ENCODE data around the gene TMEM178B.
"Not testable (repeated sequence)": the region's sequence is repeated elsewhere in the genome, so short reads cannot be mapped to it uniquely, and the experiment has no call there.

Gene TMEM178B

GRCh38 chr7:141190495-141190894, 116.6 kb downstream of the TMEM178B start:
- H3K4me1 Mint-ChIP-seq = no peaks in the 10 kb centered on the region
- H3K4me3 Mint-ChIP-seq = no peak overlapping the region
- peaks cover 2% of the 10 kb centered on the region for H3K27me3 Mint-ChIP-seq (ENCODE audit: low read depth)
- TF ChIP-seq, protein P1, sequence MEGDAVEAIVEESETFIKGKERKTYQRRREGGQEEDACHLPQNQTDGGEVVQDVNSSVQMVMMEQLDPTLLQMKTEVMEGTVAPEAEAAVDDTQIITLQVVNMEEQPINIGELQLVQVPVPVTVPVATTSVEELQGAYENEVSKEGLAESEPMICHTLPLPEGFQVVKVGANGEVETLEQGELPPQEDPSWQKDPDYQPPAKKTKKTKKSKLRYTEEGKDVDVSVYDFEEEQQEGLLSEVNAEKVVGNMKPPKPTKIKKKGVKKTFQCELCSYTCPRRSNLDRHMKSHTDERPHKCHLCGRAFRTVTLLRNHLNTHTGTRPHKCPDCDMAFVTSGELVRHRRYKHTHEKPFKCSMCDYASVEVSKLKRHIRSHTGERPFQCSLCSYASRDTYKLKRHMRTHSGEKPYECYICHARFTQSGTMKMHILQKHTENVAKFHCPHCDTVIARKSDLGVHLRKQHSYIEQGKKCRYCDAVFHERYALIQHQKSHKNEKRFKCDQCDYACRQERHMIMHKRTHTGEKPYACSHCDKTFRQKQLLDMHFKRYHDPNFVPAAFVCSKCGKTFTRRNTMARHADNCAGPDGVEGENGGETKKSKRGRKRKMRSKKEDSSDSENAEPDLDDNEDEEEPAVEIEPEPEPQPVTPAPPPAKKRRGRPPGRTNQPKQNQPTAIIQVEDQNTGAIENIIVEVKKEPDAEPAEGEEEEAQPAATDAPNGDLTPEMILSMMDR (IDR thresholded peaks at IDR 0.05; ENCODE audit: unreplicated experiment in 3 of 3) = no peak
- no peaks in the 10 kb centered on the region for H3K36me3 Mint-ChIP-seq (ENCODE audit: low read depth)
- no peaks in the 10 kb centered on the region for H3K9me3 Mint-ChIP-seq
- no peak overlapping the region for H3K27ac Mint-ChIP-seq

- no peak overlapping the region for H3K27ac Mint-ChIP-seq
- TF ChIP-seq, protein P1 (IDR thresholded peaks at IDR 0.05; ENCODE audit: unreplicated experiment in 3 of 3) = no peak
- H3K4me1 Mint-ChIP-seq = no peaks in the 10 kb centered on the region
- no peak overlapping the region for H3K4me3 Mint-ChIP-seq
- H3K27me3 Mint-ChIP-seq (ENCODE audit: low read depth) = no peaks in the 10 kb centered on the region
- H3K36me3 Mint-ChIP-seq (ENCODE audit: low read depth) = no peaks in the 10 kb centered on the region
- H3K9me3 Mint-ChIP-seq = no peaks in the 10 kb centered on the region
Measured at GRCh38 chr7:141191277-141191676, 117.4 kb downstream of the TMEM178B start.

GRCh38 chr7:141193066-141193465, 119.2 kb downstream of the TMEM178B start:
- H3K36me3 Mint-ChIP-seq (ENCODE audit: low read depth) = no peaks in the 10 kb centered on the region
- no peaks in the 10 kb centered on the region for H3K4me1 Mint-ChIP-seq
- no peak overlapping the region for H3K4me3 Mint-ChIP-seq
- no peaks in the 10 kb centered on the region for H3K27me3 Mint-ChIP-seq (ENCODE audit: low read depth)
- H3K9me3 Mint-ChIP-seq = no peaks in the 10 kb centered on the region
- TF ChIP-seq, protein P1 (IDR thresholded peaks at IDR 0.05; ENCODE audit: unreplicated experiment in 3 of 3) = no peak
- no peak overlapping the region for H3K27ac Mint-ChIP-seq

DNA sequence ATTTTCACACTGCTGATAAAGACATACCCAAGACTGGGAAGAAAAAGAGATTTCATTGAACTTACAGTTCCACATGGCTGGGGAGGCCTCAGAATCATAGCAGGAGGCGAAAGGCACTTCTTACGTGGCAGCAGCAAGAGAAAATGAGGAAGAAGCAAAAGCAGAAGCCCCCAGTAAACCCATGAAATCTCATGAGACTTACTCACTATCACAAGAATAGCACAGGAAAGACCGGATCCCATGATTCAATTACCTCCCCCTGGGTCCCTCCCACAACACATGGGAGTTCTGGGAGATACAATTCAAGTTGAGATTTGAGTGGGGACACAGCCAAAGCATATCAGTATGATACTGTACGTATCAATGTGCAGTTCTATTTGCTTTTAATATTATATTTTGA, 121.9 kb downstream of the TMEM178B start:
- not testable (repeated sequence) for H3K36me3 Mint-ChIP-seq (ENCODE audit: low read depth)

GRCh38 chr7:141198194-141198958, 124.5 kb downstream of the TMEM178B start:
- Mint-ChIP-seq H3K27ac (peak overlapping the region in 1 of 3 experiments; percentile 5), H3K36me3 (ENCODE audit: low read depth) (no peaks in the 10 kb centered on the region)

More for the DNA sequence above, 121.9 kb downstream of the TMEM178B start:
- not testable (repeated sequence) for H3K4me1 Mint-ChIP-seq; H3K9me3 Mint-ChIP-seq; H3K4me3 Mint-ChIP-seq; H3K27ac Mint-ChIP-seq; H3K27me3 Mint-ChIP-seq (ENCODE audit: low read depth)

GRCh38 chr7:141200191-141201108, 126.6 kb downstream of the TMEM178B start:
- Mint-ChIP-seq H3K27ac (no peak overlapping the region), H3K36me3 (ENCODE audit: low read depth) (no peaks in the 10 kb centered on the region), H3K27me3 (ENCODE audit: low read depth) (peaks cover 19% of the 10 kb centered on the region), H3K4me1 (no peaks in the 10 kb centered on the region), H3K4me3 (no peak overlapping the region), H3K9me3 (no peaks in the 10 kb centered on the region)
- TF ChIP-seq, protein P1 (IDR thresholded peaks at IDR 0.05; ENCODE audit: unreplicated experiment in 3 of 3) = no peak

More at GRCh38 chr7:141198194-141198958, 124.5 kb downstream of the TMEM178B start:
- no peaks in the 10 kb centered on the region for H3K9me3 Mint-ChIP-seq
- peaks cover 15% of the 10 kb centered on the region for H3K27me3 Mint-ChIP-seq (ENCODE audit: low read depth)
- TF ChIP-seq, protein P1 (IDR thresholded peaks at IDR 0.05; ENCODE audit: unreplicated experiment in 3 of 3) = no peak
- no peak overlapping the region for H3K4me3 Mint-ChIP-seq
- H3K4me1 Mint-ChIP-seq = no peaks in the 10 kb centered on the region
